Stomach smooth muscle (tissue), 2 donors: ENCODE results near the gene ENC1.

Experiments used
- H3K27ac ChIP-seq: one replicate; pipeline ENCODE4 v1.7.0; 2013; ENCODE audit warnings: mild to moderate bottlenecking, low read length, inconsistent platforms
- H3K27me3 ChIP-seq, 2 donors: one replicate each; pipeline ENCODE4 v1.7.0; 2013; ENCODE audit warnings: low read length in 2 of 2; ENCODE audit not compliant: insufficient read depth in 2 of 2, control insufficient read depth in 1 of 2
- H3K36me3 ChIP-seq, 2 donors: one replicate each; pipeline ENCODE4 v1.7.0; 2013; ENCODE audit warnings: low read length in 2 of 2; ENCODE audit not compliant: control insufficient read depth in 2 of 2, insufficient read depth in 2 of 2
- H3K4me1 ChIP-seq: one replicate; pipeline ENCODE4 v1.7.0; 2013; ENCODE audit warnings: low read length; ENCODE audit not compliant: control insufficient read depth, insufficient read depth
- H3K4me3 ChIP-seq, 2 donors: one replicate each; pipeline ENCODE4 v1.7.0; 2013; ENCODE audit warnings: low read length in 2 of 2
- H3K9ac ChIP-seq, 2 donors: one replicate each; pipeline ENCODE4 v1.7.0; 2013; ENCODE audit warnings: low read length in 2 of 2, mild to moderate bottlenecking in 1 of 2
- H3K9me3 ChIP-seq, 2 donors: one replicate each; pipeline ENCODE4 v1.7.0; 2013; ENCODE audit warnings: low read length in 2 of 2; ENCODE audit not compliant: control insufficient read depth in 2 of 2
- donor health status: healthy.
- donor health status: Pancreatic carcinoma.

The ENC1 gene

GRCh38 chr5:74672215-74672877 lies 31.8 kb upstream of the ENC1 start:
- H3K36me3 ChIP-seq = no peaks in the 10 kb centered on the region
- H3K27ac ChIP-seq = no peak overlapping the region
- H3K27me3 ChIP-seq = no peaks in the 10 kb centered on the region
- H3K9ac ChIP-seq = no peak overlapping the region
- peak overlapping the region in 1 of 2 donors; percentile 15 for H3K4me3 ChIP-seq
- peaks cover 14% of the 10 kb centered on the region for H3K4me1 ChIP-seq
- no peaks in the 10 kb centered on the region for H3K9me3 ChIP-seq

- no peaks in the 10 kb centered on the region for H3K27me3 ChIP-seq
- no peaks in the 10 kb centered on the region for H3K9me3 ChIP-seq
- no peaks in the 10 kb centered on the region for H3K36me3 ChIP-seq
- no peak overlapping the region for H3K9ac ChIP-seq
- peaks cover 14% of the 10 kb centered on the region for H3K4me1 ChIP-seq
- no peak overlapping the region for H3K27ac ChIP-seq
- no peak overlapping the region for H3K4me3 ChIP-seq
Measured at GRCh38 chr5:74670396-74671038, 30.0 kb upstream of the ENC1 start.

- no peaks in the 10 kb centered on the region for H3K9me3 ChIP-seq
- no peak overlapping the region for H3K4me3 ChIP-seq
- H3K36me3 ChIP-seq = no peaks in the 10 kb centered on the region
- H3K27ac ChIP-seq = no peak overlapping the region
- H3K9ac ChIP-seq = no peak overlapping the region
- no peaks in the 10 kb centered on the region for H3K27me3 ChIP-seq
- H3K4me1 ChIP-seq = peaks cover 14% of the 10 kb centered on the region
Measured at GRCh38 chr5:74669821-74670220, 29.3 kb upstream of the ENC1 start.

- Histone ChIP-seq H3K27me3 (no peaks in the 10 kb centered on the region), H3K9me3 (no peaks in the 10 kb centered on the region), H3K4me1 (peaks cover 2% of the 10 kb centered on the region), H3K27ac (no peak overlapping the region), H3K9ac (no peak overlapping the region), H3K36me3 (no peaks in the 10 kb centered on the region), H3K4me3 (no peak overlapping the region)
Measured at GRCh38 chr5:74667396-74667795, 26.9 kb upstream of the ENC1 start.

- Histone ChIP-seq H3K4me3 (no peak overlapping the region), H3K9me3 (no peaks in the 10 kb centered on the region), H3K4me1 (no peaks in the 10 kb centered on the region), H3K27ac (no peak overlapping the region), H3K9ac (no peak overlapping the region), H3K36me3 (no peaks in the 10 kb centered on the region), H3K27me3 (no peaks in the 10 kb centered on the region)
Measured at GRCh38 chr5:74665816-74666215, 25.3 kb upstream of the ENC1 start.

- no peak overlapping the region for H3K4me3 ChIP-seq
- no peaks in the 10 kb centered on the region for H3K9me3 ChIP-seq
- no peak overlapping the region for H3K9ac ChIP-seq
- H3K27ac ChIP-seq = no peak overlapping the region
- H3K27me3 ChIP-seq = no peaks in the 10 kb centered on the region
- no peaks in the 10 kb centered on the region for H3K36me3 ChIP-seq
- no peaks in the 10 kb centered on the region for H3K4me1 ChIP-seq
Measured at GRCh38 chr5:74665273-74665672, 24.7 kb upstream of the ENC1 start.

- no peak overlapping the region for H3K4me3 ChIP-seq
- no peaks in the 10 kb centered on the region for H3K27me3 ChIP-seq
- no peaks in the 10 kb centered on the region for H3K36me3 ChIP-seq
- H3K27ac ChIP-seq = no peak overlapping the region
- H3K9ac ChIP-seq = no peak overlapping the region
- H3K4me1 ChIP-seq = no peaks in the 10 kb centered on the region
- H3K9me3 ChIP-seq = no peaks in the 10 kb centered on the region
Measured at GRCh38 chr5:74664551-74664950, 24.0 kb upstream of the ENC1 start.

GRCh38 chr5:74660873-74661272 lies 20.3 kb upstream of the ENC1 start:
- H3K9ac ChIP-seq = no peak overlapping the region
- H3K36me3 ChIP-seq = no peaks in the 10 kb centered on the region
- H3K4me3 ChIP-seq = no peak overlapping the region
- H3K27ac ChIP-seq = no peak overlapping the region
- no peaks in the 10 kb centered on the region for H3K9me3 ChIP-seq
- H3K4me1 ChIP-seq = no peaks in the 10 kb centered on the region
- H3K27me3 ChIP-seq = no peaks in the 10 kb centered on the region

- Histone ChIP-seq H3K27me3 (no peaks in the 10 kb centered on the region), H3K4me1 (no peaks in the 10 kb centered on the region), H3K9me3 (no peaks in the 10 kb centered on the region), H3K4me3 (no peak overlapping the region), H3K9ac (no peak overlapping the region), H3K27ac (no peak overlapping the region), H3K36me3 (no peaks in the 10 kb centered on the region)
Measured at GRCh38 chr5:74660140-74660539, 19.6 kb upstream of the ENC1 start.

GRCh38 chr5:74659172-74659571 lies 18.6 kb upstream of the ENC1 start:
- no peaks in the 10 kb centered on the region for H3K36me3 ChIP-seq
- no peaks in the 10 kb centered on the region for H3K4me1 ChIP-seq
- H3K9me3 ChIP-seq = no peaks in the 10 kb centered on the region
- H3K27ac ChIP-seq = no peak overlapping the region
- no peak overlapping the region for H3K9ac ChIP-seq
- H3K27me3 ChIP-seq = no peaks in the 10 kb centered on the region
- no peak overlapping the region for H3K4me3 ChIP-seq

- H3K36me3 ChIP-seq = no peaks in the 10 kb centered on the region
- H3K4me3 ChIP-seq = no peak overlapping the region
- no peaks in the 10 kb centered on the region for H3K4me1 ChIP-seq
- H3K27ac ChIP-seq = no peak overlapping the region
- no peaks in the 10 kb centered on the region for H3K27me3 ChIP-seq
- H3K9ac ChIP-seq = no peak overlapping the region
- H3K9me3 ChIP-seq = no peaks in the 10 kb centered on the region
Measured at GRCh38 chr5:74657165-74657564, 16.6 kb upstream of the ENC1 start.
